ENCODE measurements around the gene MEAK7. TPM values are rescaled to one million over a fixed set of nuclear protein-coding genes. Genes with fewer than 3 reads are reported as not detected.
A peak's percentile ranks its signal among the peaks of the same experiment; 100 is the strongest.

The MEAK7 gene
- total RNA-seq (10 to 100 TPM; 13.6 to 16.8 TPM), polyA plus RNA-seq (1 to 10 TPM; 3.3 to 8.6 TPM)

DNA sequence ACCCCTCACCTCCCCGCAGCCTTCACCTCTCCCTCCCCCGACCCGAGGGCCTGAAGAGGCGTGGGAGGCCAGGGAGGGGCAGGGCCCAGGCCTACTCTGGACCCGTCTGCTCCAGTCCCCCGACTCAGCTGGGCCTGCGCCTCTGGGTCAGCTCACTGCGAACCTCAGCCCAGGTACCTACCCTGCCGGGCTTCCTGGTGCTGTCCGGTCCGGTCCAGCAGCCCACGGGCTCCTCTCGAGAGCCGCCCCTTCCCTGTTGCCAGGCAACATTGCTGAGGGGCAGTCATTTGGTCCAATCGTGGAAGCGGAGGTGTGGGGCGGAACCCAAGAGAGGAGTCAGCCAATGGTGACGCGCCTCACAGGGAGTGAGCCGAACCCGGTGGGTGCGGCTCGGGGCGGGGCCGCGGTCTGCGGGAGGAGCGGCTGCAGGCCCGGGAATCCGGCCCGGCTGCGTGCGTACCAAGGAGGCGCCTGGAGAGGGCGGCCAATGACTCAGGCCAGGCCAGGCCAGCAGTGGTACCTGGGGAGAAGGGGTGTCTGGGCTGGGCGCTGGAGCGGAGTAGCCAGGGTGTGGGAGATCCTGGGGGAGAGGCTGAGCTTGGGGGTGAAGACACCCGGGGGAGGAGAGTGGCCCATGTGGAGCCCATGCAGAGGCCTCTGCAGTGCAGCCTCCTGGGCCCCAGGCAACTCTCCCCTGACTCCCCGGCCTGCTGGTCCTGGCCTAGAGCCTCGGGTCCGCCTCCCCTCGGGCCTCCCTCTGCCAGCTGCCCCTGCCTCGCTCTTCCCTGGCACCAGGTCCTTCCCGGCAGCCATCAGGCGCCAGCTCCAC, at the start of gene MEAK7:
MEAK7 (minus strand) TSS at position 240 of the 829 bp plus-strand sequence. CDS start 6,573 bp downstream, outside the sequence.
- DNase-seq = peak; percentile 95 to 98 (median 96)
- H3K27me3 ChIP-seq (ENCODE audit: insufficient read depth, low read length) = no peaks in the 10 kb centered on the region
- intact Hi-C loops (cut with micrococcal nuclease) = loop anchor here (1.0 to 5.0 kb wide), 3 partner anchors 196 to 523 kb away; partner anchors contain the start of gene KIAA0513
- ChIA-PET CTCF (ENCODE audit: partially characterized antibody) (interaction anchor here (0.7 to 14.7 kb wide), 15 partner anchors 9 to 235 kb away, joined by 3 to 358 read pairs (median 12); partner anchors contain the start of gene COTL1), POLR2A (ENCODE audit: partially characterized antibody) (interaction anchor here (0.7 to 5.6 kb wide), 17 partner anchors 8 to 388 kb away, joined by 3 to 56 read pairs (median 4); partner anchors contain the start of genes COTL1, KLHL36 and MBTPS1)
- Mint-ChIP-seq H3K4me1 (peaks cover 33 to 56% (median 44%) of the 10 kb centered on the region in 4 donors), H3K27me3 (no peaks in the 10 kb centered on the region), H3K4me3 (peak within 1 kb of the TSS; percentile 87 to 94 (median 91)), H3K36me3 (peaks cover 0 to 8% of the 10 kb centered on the region in 2 donors), H3K27ac (peak within 1 kb of the TSS; percentile 80 to 92 (median 88)), H3K9me3 (no peaks in the 10 kb centered on the region)
- H3K4me1 ChIP-seq (ENCODE audit: insufficient read depth, low read length) = peaks cover 55% of the 10 kb centered on the region
- H3K36me3 ChIP-seq (ENCODE audit: insufficient read depth, low read length) = no peaks in the 10 kb centered on the region
- H3K4me3 ChIP-seq (ENCODE audit: low read length in 2 of 2) = peak within 1 kb of the TSS; percentile 84 to 85
- H3K9me3 ChIP-seq (ENCODE audit: control insufficient read depth in 1 of 2, low read length in 2 of 2) = no peaks in the 10 kb centered on the region
- peak within 1 kb of the TSS; percentile 74 for H3K27ac ChIP-seq (ENCODE audit: low read depth, low read length)

GRCh38 chr16:84553873-84554399, 49.5 kb upstream of the MEAK7 start:
- intact Hi-C loops (cut with micrococcal nuclease) = loop anchor here (1.0 to 2.0 kb wide), 2 partner anchors 47 to 64 kb away; partner anchors contain the start of gene COTL1
- Histone ChIP-seq H3K36me3 (ENCODE audit: insufficient read depth, low read length) (no peaks in the 10 kb centered on the region), H3K27me3 (ENCODE audit: insufficient read depth, low read length) (no peaks in the 10 kb centered on the region), H3K4me1 (ENCODE audit: insufficient read depth, low read length) (peaks cover 65% of the 10 kb centered on the region), H3K9me3 (ENCODE audit: control insufficient read depth in 1 of 2, low read length in 2 of 2) (no peaks in the 10 kb centered on the region), H3K27ac (ENCODE audit: low read depth, low read length) (peak overlapping the region; percentile 55), H3K4me3 (ENCODE audit: low read length in 2 of 2) (peak overlapping the region; percentile 40 to 85)
- Mint-ChIP-seq H3K27me3 (no peaks in the 10 kb centered on the region), H3K4me1 (peaks cover 45 to 68% (median 56%) of the 10 kb centered on the region in 4 donors), H3K36me3 (peaks cover 0 to 10% of the 10 kb centered on the region in 2 donors), H3K4me3 (peak overlapping the region; percentile 83 to 98 (median 92)), H3K9me3 (no peaks in the 10 kb centered on the region), H3K27ac (peak overlapping the region; percentile 86 to 98 (median 94))
- CTCF ChIA-PET (ENCODE audit: partially characterized antibody) = interaction anchor here (0.7 to 5.2 kb wide), 14 partner anchors 10 to 75 kb away, joined by 3 to 23 read pairs (median 4); no protein-coding TSS in a partner anchor
- POLR2A ChIA-PET (ENCODE audit: partially characterized antibody) = interaction anchor here (0.6 to 10.4 kb wide), 15 partner anchors 10 to 474 kb away, joined by 3 to 245 read pairs (median 5); partner anchors contain the start of genes COTL1 and KLHL36
- peak; percentile 70 to 79 (median 77) for DNase-seq

DNA sequence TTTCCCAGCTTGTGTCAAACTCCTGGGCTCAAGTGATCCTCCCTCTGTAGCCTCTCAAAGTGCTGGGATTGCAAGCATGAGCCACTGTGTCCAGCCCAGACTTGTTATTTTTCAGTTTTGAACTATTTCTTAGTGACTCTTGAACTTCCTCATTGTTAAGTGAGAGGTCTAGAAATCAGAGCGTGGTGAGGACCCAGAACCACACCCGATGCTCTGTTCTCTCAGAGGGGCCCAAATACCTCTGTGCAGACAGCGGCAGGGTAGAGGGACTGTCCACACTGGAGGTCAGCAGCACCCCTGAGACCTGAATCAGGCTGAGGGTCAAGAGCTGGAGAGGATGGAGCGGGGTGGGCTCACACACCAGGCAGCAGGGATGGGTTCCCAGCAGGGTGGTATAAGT, 47.7 kb upstream of the MEAK7 start:
- Histone ChIP-seq H3K27ac (ENCODE audit: low read depth, low read length) (peak overlapping the region; percentile 55), H3K36me3 (ENCODE audit: insufficient read depth, low read length) (no peaks in the 10 kb centered on the region), H3K4me3 (ENCODE audit: low read length in 2 of 2) (peak overlapping the region; percentile 44 to 85), H3K27me3 (ENCODE audit: insufficient read depth, low read length) (no peaks in the 10 kb centered on the region), H3K9me3 (ENCODE audit: control insufficient read depth in 1 of 2, low read length in 2 of 2) (no peaks in the 10 kb centered on the region), H3K4me1 (ENCODE audit: insufficient read depth, low read length) (peaks cover 82% of the 10 kb centered on the region)
- ChIA-PET CTCF (ENCODE audit: partially characterized antibody) (interaction anchor here (0.7 to 5.2 kb wide), 18 partner anchors 8 to 187 kb away, joined by 3 to 23 read pairs (median 4); partner anchors contain the start of gene COTL1), POLR2A (ENCODE audit: partially characterized antibody) (interaction anchor here (0.6 to 10.4 kb wide), 13 partner anchors 10 to 97 kb away, joined by 3 to 245 read pairs (median 5); partner anchors contain the start of genes COTL1, KLHL36 and MEAK7)
- no peak for DNase-seq
- Mint-ChIP-seq H3K36me3 (peaks cover 0 to 12% of the 10 kb centered on the region in 2 donors), H3K4me1 (peaks cover 47 to 74% (median 60%) of the 10 kb centered on the region in 4 donors), H3K9me3 (no peaks in the 10 kb centered on the region), H3K27ac (peak overlapping the region; percentile 76 to 98 (median 90)), H3K4me3 (peak overlapping the region; percentile 83 to 98 (median 92)), H3K27me3 (no peaks in the 10 kb centered on the region)
- intact Hi-C loops (cut with micrococcal nuclease) = no loop called here

DNA sequence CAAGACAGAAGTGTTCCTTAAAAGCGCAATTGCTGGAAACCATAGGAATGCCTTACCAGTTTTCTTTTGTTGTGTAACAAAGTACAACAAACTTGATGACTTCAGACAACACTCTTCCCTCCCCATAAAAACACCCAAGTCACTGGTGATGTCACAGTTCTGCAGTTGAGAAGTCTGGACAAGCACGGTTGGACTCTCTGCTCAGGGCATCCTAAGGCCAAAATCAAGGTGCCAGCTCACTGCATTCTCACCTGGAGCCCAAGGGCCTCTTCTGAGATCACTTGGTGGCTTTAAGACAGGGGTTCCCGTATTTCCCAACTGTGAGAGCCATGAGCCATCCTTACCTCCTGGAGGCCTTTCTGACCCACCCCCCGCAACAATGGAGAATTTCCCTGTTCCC, 45.6 kb upstream of the MEAK7 start:
- H3K27me3 ChIP-seq (ENCODE audit: insufficient read depth, low read length) = no peaks in the 10 kb centered on the region
- Mint-ChIP-seq H3K9me3 (no peaks in the 10 kb centered on the region), H3K27ac (peak overlapping the region; percentile 91 to 99 (median 97)), H3K36me3 (peaks cover 4 to 20% of the 10 kb centered on the region in 2 donors), H3K4me3 (peak overlapping the region; percentile 79 to 94 (median 87)), H3K27me3 (no peaks in the 10 kb centered on the region), H3K4me1 (peaks cover 50 to 78% (median 65%) of the 10 kb centered on the region in 4 donors)
- no peak for DNase-seq
- H3K36me3 ChIP-seq (ENCODE audit: insufficient read depth, low read length) = no peaks in the 10 kb centered on the region
- H3K4me3 ChIP-seq (ENCODE audit: low read length in 2 of 2) = peak overlapping the region in 1 of 2 donors; percentile 60
- peaks cover 78% of the 10 kb centered on the region for H3K4me1 ChIP-seq (ENCODE audit: insufficient read depth, low read length)
- ChIA-PET CTCF (ENCODE audit: partially characterized antibody) (interaction anchor here (0.8 to 2.1 kb wide), 5 partner anchors 9 to 44 kb away, joined by 4 to 12 read pairs (median 4); no protein-coding TSS in a partner anchor), POLR2A (ENCODE audit: partially characterized antibody) (interaction anchor here (1.4 to 10.4 kb wide), 11 partner anchors 9 to 67 kb away, joined by 4 to 245 read pairs (median 19); partner anchors contain the start of genes COTL1 and MEAK7)
- intact Hi-C loops (cut with micrococcal nuclease) = no loop called here
- no peaks in the 10 kb centered on the region for H3K9me3 ChIP-seq (ENCODE audit: control insufficient read depth in 1 of 2, low read length in 2 of 2)
- H3K27ac ChIP-seq (ENCODE audit: low read depth, low read length) = peak overlapping the region; percentile 81

DNA sequence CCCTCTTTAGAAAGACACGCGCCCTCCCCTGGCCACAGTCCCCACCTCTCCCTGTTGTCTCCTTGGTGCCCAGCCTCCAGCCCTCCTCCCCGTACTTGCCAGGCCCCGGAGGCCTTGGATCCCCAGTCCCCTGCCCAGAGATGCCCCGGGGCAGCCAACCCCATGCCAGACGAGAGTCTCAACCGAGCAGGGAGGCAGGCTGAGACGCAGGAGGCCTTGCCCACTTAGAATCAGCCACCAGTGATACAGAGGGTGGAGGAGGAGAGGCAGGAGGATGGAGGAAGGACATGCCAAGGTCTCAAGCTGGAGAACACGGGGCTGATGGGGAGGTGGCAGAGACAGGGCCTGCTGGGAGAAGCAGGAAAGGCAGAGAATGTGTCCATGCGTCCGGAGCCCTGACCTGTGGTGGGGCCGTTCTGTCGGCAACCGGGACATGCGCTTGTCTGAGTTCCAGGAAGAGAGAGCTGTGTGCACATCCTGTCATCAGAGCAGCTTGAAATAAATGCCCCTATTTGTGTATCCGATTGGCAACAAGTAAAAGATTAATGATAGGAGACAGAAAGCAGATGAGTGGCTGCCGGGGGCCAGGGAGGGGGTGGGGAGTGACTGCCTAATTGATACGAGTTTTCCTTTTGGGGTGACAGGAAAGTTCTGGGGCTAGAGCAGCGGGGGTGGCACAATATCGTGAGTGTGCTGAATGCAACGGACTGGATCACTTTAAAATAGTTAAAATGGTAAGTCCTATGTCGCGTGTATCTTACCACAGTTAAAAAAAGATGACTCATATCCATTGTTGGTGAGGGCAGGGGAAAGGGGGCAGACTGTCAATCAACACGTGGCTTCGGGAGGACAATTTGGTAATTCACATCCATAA, 44.7 kb upstream of the MEAK7 start:
- Histone ChIP-seq H3K36me3 (ENCODE audit: insufficient read depth, low read length) (no peaks in the 10 kb centered on the region), H3K9me3 (ENCODE audit: control insufficient read depth in 1 of 2, low read length in 2 of 2) (no peaks in the 10 kb centered on the region), H3K4me1 (ENCODE audit: insufficient read depth, low read length) (peaks cover 78% of the 10 kb centered on the region), H3K27ac (ENCODE audit: low read depth, low read length) (peak overlapping the region; percentile 81), H3K4me3 (ENCODE audit: low read length in 2 of 2) (peak overlapping the region; percentile 49 to 60), H3K27me3 (ENCODE audit: insufficient read depth, low read length) (no peaks in the 10 kb centered on the region)
- POLR2A ChIA-PET (ENCODE audit: partially characterized antibody) = interaction anchor here (0.6 to 10.4 kb wide), 26 partner anchors 8 to 187 kb away, joined by 3 to 245 read pairs (median 6); partner anchors contain the start of genes COTL1 and MEAK7
- intact Hi-C loops (cut with micrococcal nuclease) = loop anchor here (1.0 kb wide), 2 partner anchors 34 to 69 kb away; partner anchors contain the start of gene COTL1
- peak; percentile 63 to 74 (median 70) for DNase-seq
- Mint-ChIP-seq H3K36me3 (peaks cover 7 to 20% of the 10 kb centered on the region in 2 donors), H3K4me3 (peak overlapping the region; percentile 84 to 96 (median 91)), H3K4me1 (peaks cover 51 to 77% (median 63%) of the 10 kb centered on the region in 4 donors), H3K27me3 (no peaks in the 10 kb centered on the region), H3K9me3 (no peaks in the 10 kb centered on the region), H3K27ac (peak overlapping the region; percentile 91 to 99 (median 97))
- CTCF ChIA-PET (ENCODE audit: partially characterized antibody) = interaction anchor here (0.8 to 2.4 kb wide), 9 partner anchors 8 to 190 kb away, joined by 3 to 12 read pairs (median 4); no protein-coding TSS in a partner anchor

DNA sequence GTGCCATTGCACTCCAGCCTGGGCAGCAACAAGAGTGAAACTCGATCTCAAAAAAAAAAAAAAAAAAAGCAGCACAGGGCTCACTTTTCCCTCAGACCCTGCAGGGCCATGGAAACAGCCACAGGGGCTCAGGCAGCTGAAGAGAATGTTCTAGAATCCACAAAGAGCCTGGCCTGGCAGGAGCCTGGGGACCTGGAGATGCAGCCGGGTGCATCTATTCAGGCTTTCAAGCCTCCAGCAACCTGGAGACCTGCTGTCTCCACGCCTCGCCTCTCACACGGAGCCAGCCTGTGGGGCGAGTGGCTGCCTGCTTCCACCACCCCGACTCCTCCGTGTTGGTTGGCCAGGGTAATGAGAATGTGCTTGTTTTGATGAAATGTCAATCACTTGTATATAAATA, 44.0 kb upstream of the MEAK7 start:
- Histone ChIP-seq H3K36me3 (ENCODE audit: insufficient read depth, low read length) (no peaks in the 10 kb centered on the region), H3K4me3 (ENCODE audit: low read length in 2 of 2) (peak overlapping the region; percentile 49 to 60), H3K9me3 (ENCODE audit: control insufficient read depth in 1 of 2, low read length in 2 of 2) (no peaks in the 10 kb centered on the region), H3K4me1 (ENCODE audit: insufficient read depth, low read length) (peaks cover 77% of the 10 kb centered on the region), H3K27me3 (ENCODE audit: insufficient read depth, low read length) (no peaks in the 10 kb centered on the region), H3K27ac (ENCODE audit: low read depth, low read length) (peak overlapping the region; percentile 81)
- POLR2A ChIA-PET (ENCODE audit: partially characterized antibody) = interaction anchor here (0.6 to 10.4 kb wide), 21 partner anchors 8 to 152 kb away, joined by 3 to 245 read pairs (median 7); partner anchors contain the start of genes COTL1 and MEAK7
- H3K27me3 Mint-ChIP-seq = no peaks in the 10 kb centered on the region
- H3K9me3 Mint-ChIP-seq = no peaks in the 10 kb centered on the region
- H3K4me1 Mint-ChIP-seq = peaks cover 45 to 73% (median 59%) of the 10 kb centered on the region in 4 donors
- H3K27ac Mint-ChIP-seq = peak overlapping the region; percentile 91 to 99 (median 97)
- DNase-seq = peak in 1 of 5 donors; percentile 29
- CTCF ChIA-PET (ENCODE audit: partially characterized antibody) = interaction anchor here (1.5 to 2.4 kb wide), 4 partner anchors 29 to 177 kb away, joined by 4 to 12 read pairs (median 8); no protein-coding TSS in a partner anchor
- peak overlapping the region; percentile 84 to 96 (median 91) for H3K4me3 Mint-ChIP-seq
- H3K36me3 Mint-ChIP-seq = peaks cover 7 to 20% of the 10 kb centered on the region in 2 donors
- intact Hi-C loops (cut with micrococcal nuclease) = no loop called here
